ENCODE data around the gene APLF.
"Not testable (repeated sequence)": the region's sequence is repeated elsewhere in the genome, so short reads cannot be mapped to it uniquely, and the experiment has no call there.

DNA sequence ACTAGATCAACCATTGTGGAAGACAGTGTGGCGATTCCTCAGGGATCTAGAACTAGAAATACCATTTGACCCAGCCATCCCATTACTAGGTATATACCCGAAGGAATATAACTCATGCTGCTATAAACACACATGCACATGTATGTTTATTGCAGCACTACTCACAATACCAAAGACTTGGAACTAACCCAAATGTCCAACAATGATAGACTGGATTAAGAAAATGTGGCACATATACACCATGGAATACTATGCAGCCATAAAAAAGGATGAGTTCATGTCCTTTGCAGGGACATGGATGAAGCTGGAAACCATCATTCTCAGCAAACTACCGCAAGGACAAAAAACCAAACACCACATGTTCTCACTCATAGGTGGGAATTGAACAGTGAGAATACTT, 133.1 kb downstream of the APLF start:
- TF ChIP-seq, protein P1, sequence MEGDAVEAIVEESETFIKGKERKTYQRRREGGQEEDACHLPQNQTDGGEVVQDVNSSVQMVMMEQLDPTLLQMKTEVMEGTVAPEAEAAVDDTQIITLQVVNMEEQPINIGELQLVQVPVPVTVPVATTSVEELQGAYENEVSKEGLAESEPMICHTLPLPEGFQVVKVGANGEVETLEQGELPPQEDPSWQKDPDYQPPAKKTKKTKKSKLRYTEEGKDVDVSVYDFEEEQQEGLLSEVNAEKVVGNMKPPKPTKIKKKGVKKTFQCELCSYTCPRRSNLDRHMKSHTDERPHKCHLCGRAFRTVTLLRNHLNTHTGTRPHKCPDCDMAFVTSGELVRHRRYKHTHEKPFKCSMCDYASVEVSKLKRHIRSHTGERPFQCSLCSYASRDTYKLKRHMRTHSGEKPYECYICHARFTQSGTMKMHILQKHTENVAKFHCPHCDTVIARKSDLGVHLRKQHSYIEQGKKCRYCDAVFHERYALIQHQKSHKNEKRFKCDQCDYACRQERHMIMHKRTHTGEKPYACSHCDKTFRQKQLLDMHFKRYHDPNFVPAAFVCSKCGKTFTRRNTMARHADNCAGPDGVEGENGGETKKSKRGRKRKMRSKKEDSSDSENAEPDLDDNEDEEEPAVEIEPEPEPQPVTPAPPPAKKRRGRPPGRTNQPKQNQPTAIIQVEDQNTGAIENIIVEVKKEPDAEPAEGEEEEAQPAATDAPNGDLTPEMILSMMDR (IDR thresholded peaks at IDR 0.05; ENCODE audit: insufficient read depth, low read length) = not testable (repeated sequence)
- not testable (repeated sequence) for TF ChIP-seq POLR2AphosphoS5, GABPA (IDR thresholded peaks at IDR 0.05; ENCODE audit: low read depth)
- TF ChIP-seq, protein P2, sequence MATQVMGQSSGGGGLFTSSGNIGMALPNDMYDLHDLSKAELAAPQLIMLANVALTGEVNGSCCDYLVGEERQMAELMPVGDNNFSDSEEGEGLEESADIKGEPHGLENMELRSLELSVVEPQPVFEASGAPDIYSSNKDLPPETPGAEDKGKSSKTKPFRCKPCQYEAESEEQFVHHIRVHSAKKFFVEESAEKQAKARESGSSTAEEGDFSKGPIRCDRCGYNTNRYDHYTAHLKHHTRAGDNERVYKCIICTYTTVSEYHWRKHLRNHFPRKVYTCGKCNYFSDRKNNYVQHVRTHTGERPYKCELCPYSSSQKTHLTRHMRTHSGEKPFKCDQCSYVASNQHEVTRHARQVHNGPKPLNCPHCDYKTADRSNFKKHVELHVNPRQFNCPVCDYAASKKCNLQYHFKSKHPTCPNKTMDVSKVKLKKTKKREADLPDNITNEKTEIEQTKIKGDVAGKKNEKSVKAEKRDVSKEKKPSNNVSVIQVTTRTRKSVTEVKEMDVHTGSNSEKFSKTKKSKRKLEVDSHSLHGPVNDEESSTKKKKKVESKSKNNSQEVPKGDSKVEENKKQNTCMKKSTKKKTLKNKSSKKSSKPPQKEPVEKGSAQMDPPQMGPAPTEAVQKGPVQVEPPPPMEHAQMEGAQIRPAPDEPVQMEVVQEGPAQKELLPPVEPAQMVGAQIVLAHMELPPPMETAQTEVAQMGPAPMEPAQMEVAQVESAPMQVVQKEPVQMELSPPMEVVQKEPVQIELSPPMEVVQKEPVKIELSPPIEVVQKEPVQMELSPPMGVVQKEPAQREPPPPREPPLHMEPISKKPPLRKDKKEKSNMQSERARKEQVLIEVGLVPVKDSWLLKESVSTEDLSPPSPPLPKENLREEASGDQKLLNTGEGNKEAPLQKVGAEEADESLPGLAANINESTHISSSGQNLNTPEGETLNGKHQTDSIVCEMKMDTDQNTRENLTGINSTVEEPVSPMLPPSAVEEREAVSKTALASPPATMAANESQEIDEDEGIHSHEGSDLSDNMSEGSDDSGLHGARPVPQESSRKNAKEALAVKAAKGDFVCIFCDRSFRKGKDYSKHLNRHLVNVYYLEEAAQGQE (IDR thresholded peaks at IDR 0.05; ENCODE audit: insufficient replicate concordance, low read depth) = not testable (repeated sequence)

Data from HL-60 (cell line).